Ishikawa (cell line): ENCODE results near the gene TEX48.
A peak's percentile ranks its signal among the peaks of the same experiment; 100 is the strongest.

Source experiments
- CEBPB ChIP-seq: IDR thresholded peaks from 2 replicates; pipeline ENCODE4 v1.6.1; 2012
- CREB1 ChIP-seq: IDR thresholded peaks from 2 replicates; pipeline ENCODE4 v1.6.1; 2012; ENCODE audit warnings: low read depth
- EGR1 ChIP-seq: IDR thresholded peaks from 2 replicates; pipeline ENCODE4 v1.6.1; 2012
- EP300 ChIP-seq: IDR thresholded peaks from 2 replicates; pipeline ENCODE4 v1.6.1; 2012; ENCODE audit warnings: borderline replicate concordance
- FOXM1 ChIP-seq: IDR thresholded peaks from 2 replicates; pipeline ENCODE4 v1.6.1; 2012; ENCODE audit warnings: low read depth, borderline replicate concordance
- MAX ChIP-seq: IDR thresholded peaks from 2 replicates; pipeline ENCODE4 v1.6.1; 2012
- NFIC ChIP-seq: IDR thresholded peaks from 2 replicates; pipeline ENCODE4 v1.6.1; 2012
- RAD21 ChIP-seq: IDR thresholded peaks from 2 replicates; pipeline ENCODE4 v1.6.1; 2012; ENCODE audit warnings: low read depth
- REST ChIP-seq: IDR thresholded peaks from 2 replicates; pipeline ENCODE4 v1.6.1; 2012; ENCODE audit warnings: low read depth, mild to moderate bottlenecking
- TAF1 ChIP-seq: IDR thresholded peaks from 2 replicates; pipeline ENCODE4 v1.6.1; 2012; ENCODE audit warnings: low read depth, mild to moderate bottlenecking
- TCF12 ChIP-seq: IDR thresholded peaks from 2 replicates; pipeline ENCODE4 v1.6.1; 2012; ENCODE audit warnings: low read depth
- TEAD4 ChIP-seq: IDR thresholded peaks from 2 replicates; pipeline ENCODE4 v1.6.1; 2012
- USF1 ChIP-seq: IDR thresholded peaks from 2 replicates; pipeline ENCODE4 v1.6.1; 2012
- YY1 ChIP-seq: IDR thresholded peaks from 2 replicates; pipeline ENCODE4 v1.6.1; 2012; ENCODE audit warnings: low read depth
- ZBTB7A ChIP-seq: IDR thresholded peaks from 2 replicates; pipeline ENCODE4 v1.6.1; 2012; ENCODE audit warnings: low read depth

TEX48 gene

GRCh38 chr9:114666401-114666800 lies 15.6 kb downstream of the TEX48 start:
- TF ChIP-seq USF1 (no peak), YY1 (no peak), RAD21 (no peak), MAX (no peak), TAF1 (no peak), REST (no peak), EP300 (no peak), TCF12 (no peak), EGR1 (no peak), TEAD4 (no peak), NFIC (no peak), FOXM1 (no peak), CREB1 (no peak)

- TF ChIP-seq TEAD4 (no peak), ZBTB7A (no peak), REST (no peak), CEBPB (no peak), CREB1 (no peak)
Measured at GRCh38 chr9:114664181-114664580, 17.8 kb downstream of the TEX48 start.

GRCh38 chr9:114662081-114662989 lies 19.7 kb downstream of the TEX48 start:
- TF ChIP-seq RAD21 (peak; percentile 83), CEBPB (no peak)

- TF ChIP-seq MAX, result no peak
- TF ChIP-seq ZBTB7A, result no peak
- TF ChIP-seq EGR1, result no peak
- no peak for TF ChIP-seq FOXM1
- TF ChIP-seq TAF1, result no peak
- TF ChIP-seq REST, result no peak
- TF ChIP-seq TCF12, result no peak
- no peak for TF ChIP-seq CREB1
- TF ChIP-seq EP300, result no peak
- TF ChIP-seq USF1, result no peak
- no peak for TF ChIP-seq CEBPB
- TF ChIP-seq TEAD4, result no peak
Measured at GRCh38 chr9:114657705-114658104, 24.3 kb downstream of the TEX48 start, which contains the start of gene TEX53. TSS of gene TEX53 (minus strand) at chr9:114657805. CDS start at chr9:114657774, 31 bp downstream.

GRCh38 chr9:114656301-114656700 lies 25.7 kb downstream of the TEX48 start:
- TF ChIP-seq CREB1 (no peak), RAD21 (no peak), EP300 (no peak), USF1 (no peak), TEAD4 (no peak), REST (no peak), MAX (no peak), FOXM1 (no peak)
